Neural cell (in vitro differentiated cells): ENCODE results near the gene CACTIN.
"Not testable (repeated sequence)": the region's sequence is repeated elsewhere in the genome, so short reads cannot be mapped to it uniquely, and the experiment has no call there.

ENCODE experiments used
- EP300 ChIP-seq: fragments of 450-650 bp; conservative IDR thresholded peaks from 2 replicates; pipeline ENCODE4 v1.6.1; 2014; ENCODE audit warnings: antibody characterized with exemption, mild to moderate bottlenecking, moderate library complexity; ENCODE audit not compliant: poor library complexity, severe bottlenecking
- EZH2 ChIP-seq: fragments of 200-600, 300-800 bp; shearing (Covaris generic), sonication (generic); IDR thresholded peaks from 2 replicates; pipeline ENCODE4 v1.6.1; 2014; ENCODE audit warnings: antibody characterized with exemption, low read length, borderline replicate concordance, mild to moderate bottlenecking; ENCODE audit not compliant: insufficient read depth, poor library complexity, severe bottlenecking
- MXI1 ChIP-seq: fragments of 450-650 bp; conservative IDR thresholded peaks from 2 replicates; pipeline ENCODE4 v1.6.1; 2014; ENCODE audit warnings: antibody characterized with exemption, mild to moderate bottlenecking; ENCODE audit not compliant: poor library complexity, severe bottlenecking
- POLR2AphosphoS5 ChIP-seq: IDR thresholded peaks from 2 replicates; pipeline ENCODE4 v1.6.1; 2012
- TF ChIP-seq, protein P1 (sequence below): fragments of 450-650 bp; IDR thresholded peaks from 2 replicates; pipeline ENCODE4 v1.5.1; 2014; ENCODE audit warnings: antibody characterized with exemption, mild to moderate bottlenecking, moderate library complexity; ENCODE audit not compliant: poor library complexity, severe bottlenecking
- TF ChIP-seq, protein P2 (sequence below): IDR thresholded peaks from 2 replicates; pipeline ENCODE4 v1.6.1; 2012; ENCODE audit warnings: borderline replicate concordance

DNA sequence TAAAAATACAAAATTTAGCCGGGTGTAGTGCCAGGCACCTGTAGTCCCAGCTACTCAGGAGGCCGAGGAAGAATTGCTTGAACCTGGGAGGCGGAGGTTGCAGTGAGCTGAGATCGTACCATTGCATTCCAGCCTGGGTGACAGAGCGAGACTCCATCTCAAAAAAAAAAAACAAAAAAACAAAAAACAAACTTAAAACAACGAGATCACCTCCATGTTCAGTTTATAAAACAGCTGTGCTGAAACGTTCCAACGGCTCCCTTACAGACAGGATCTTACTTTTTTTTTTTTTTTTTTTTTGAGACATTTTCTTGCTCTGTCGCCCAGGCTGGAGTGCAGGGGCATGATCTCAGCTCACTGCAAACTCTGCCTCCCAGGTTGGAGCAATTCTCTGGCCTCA, 2.2 kb upstream of the CACTIN start:
- TF ChIP-seq, protein P1, sequence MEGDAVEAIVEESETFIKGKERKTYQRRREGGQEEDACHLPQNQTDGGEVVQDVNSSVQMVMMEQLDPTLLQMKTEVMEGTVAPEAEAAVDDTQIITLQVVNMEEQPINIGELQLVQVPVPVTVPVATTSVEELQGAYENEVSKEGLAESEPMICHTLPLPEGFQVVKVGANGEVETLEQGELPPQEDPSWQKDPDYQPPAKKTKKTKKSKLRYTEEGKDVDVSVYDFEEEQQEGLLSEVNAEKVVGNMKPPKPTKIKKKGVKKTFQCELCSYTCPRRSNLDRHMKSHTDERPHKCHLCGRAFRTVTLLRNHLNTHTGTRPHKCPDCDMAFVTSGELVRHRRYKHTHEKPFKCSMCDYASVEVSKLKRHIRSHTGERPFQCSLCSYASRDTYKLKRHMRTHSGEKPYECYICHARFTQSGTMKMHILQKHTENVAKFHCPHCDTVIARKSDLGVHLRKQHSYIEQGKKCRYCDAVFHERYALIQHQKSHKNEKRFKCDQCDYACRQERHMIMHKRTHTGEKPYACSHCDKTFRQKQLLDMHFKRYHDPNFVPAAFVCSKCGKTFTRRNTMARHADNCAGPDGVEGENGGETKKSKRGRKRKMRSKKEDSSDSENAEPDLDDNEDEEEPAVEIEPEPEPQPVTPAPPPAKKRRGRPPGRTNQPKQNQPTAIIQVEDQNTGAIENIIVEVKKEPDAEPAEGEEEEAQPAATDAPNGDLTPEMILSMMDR: not testable (repeated sequence)
- not testable (repeated sequence) for TF ChIP-seq POLR2AphosphoS5, EZH2, EP300, MXI1
- TF ChIP-seq, protein P2, sequence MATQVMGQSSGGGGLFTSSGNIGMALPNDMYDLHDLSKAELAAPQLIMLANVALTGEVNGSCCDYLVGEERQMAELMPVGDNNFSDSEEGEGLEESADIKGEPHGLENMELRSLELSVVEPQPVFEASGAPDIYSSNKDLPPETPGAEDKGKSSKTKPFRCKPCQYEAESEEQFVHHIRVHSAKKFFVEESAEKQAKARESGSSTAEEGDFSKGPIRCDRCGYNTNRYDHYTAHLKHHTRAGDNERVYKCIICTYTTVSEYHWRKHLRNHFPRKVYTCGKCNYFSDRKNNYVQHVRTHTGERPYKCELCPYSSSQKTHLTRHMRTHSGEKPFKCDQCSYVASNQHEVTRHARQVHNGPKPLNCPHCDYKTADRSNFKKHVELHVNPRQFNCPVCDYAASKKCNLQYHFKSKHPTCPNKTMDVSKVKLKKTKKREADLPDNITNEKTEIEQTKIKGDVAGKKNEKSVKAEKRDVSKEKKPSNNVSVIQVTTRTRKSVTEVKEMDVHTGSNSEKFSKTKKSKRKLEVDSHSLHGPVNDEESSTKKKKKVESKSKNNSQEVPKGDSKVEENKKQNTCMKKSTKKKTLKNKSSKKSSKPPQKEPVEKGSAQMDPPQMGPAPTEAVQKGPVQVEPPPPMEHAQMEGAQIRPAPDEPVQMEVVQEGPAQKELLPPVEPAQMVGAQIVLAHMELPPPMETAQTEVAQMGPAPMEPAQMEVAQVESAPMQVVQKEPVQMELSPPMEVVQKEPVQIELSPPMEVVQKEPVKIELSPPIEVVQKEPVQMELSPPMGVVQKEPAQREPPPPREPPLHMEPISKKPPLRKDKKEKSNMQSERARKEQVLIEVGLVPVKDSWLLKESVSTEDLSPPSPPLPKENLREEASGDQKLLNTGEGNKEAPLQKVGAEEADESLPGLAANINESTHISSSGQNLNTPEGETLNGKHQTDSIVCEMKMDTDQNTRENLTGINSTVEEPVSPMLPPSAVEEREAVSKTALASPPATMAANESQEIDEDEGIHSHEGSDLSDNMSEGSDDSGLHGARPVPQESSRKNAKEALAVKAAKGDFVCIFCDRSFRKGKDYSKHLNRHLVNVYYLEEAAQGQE: not testable (repeated sequence)
